ENCODE data around the gene ATP13A3.
"Not testable (repeated sequence)": the region's sequence is repeated elsewhere in the genome, so short reads cannot be mapped to it uniquely, and the experiment has no call there.

Gene ATP13A3

DNA sequence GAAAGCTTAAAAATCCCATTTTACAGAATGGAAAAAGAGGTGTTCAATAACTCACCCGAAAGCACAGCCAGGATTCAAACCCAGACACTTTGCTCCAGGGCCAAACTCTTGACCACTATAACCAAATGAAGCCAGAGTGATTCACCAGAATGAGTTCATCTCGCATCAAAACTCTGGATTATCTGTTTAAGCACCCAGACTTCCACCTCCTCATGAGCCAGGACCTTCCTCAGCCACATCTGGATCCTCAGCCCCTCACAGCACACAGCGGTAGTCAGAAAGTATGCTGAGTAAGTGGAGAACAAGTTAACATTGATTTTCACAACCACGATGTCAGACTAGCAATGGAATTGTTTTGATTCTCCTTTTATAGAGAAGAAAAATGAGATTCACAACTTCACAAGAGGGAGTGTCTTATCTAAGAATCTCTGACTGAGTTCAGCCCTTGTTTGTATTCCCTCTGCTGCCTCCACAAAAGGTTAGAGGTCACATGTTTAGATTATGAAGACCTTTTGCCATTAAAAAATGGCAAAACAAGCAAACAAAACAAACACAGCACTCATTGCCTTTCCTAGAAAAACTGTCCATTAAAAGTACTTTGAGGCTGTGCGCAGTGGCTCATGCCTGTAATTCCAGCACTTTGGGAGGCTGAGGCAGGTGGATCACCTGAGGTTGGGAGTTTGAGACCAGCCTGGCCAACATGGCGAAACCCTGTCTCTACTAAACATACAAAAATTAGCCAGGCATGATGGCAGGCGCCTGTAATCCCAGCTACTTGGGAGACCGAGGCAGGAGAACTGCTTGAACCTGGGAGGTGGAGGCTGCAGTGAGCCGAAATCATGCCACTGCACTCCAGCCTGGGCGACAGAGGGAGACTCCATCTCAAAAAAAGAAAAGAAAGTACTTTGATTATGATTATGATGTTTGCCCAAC, 7.5 kb upstream of the ATP13A3 start:
- H3K9me3 Mint-ChIP-seq; H3K4me3 Mint-ChIP-seq; H3K36me3 Mint-ChIP-seq (ENCODE audit: insufficient read depth); ATAC-seq (replicated peaks; ENCODE audit: extremely low read depth, poor library complexity, severe bottlenecking); DNase-seq (ENCODE audit: low spot score in 2 of 2); H3K27me3 Mint-ChIP-seq; H3K27ac Mint-ChIP-seq (ENCODE audit: low read depth); H3K4me1 Mint-ChIP-seq: not testable (repeated sequence)

DNA sequence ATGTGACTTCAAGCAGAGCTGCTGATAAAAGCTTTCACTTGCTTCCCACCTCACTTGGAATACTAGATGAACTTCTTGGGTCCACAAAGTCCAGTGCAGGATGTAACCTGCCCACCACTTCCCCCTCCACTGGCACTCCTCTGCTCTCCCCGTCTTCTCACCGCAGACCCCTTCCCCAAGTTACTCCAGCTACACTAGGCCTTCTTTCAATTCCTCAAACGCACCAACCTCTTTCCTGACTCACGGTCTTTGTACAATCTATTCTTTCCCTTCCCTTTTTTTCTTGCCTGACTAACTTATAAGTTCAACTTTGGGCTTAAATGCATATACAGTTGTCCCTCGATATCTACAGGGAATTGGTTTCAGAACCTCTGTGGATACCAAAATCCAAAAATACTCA, 5.2 kb upstream of the ATP13A3 start:
- Mint-ChIP-seq H3K4me3 (no peak overlapping the region), H3K27ac (ENCODE audit: low read depth) (no peak overlapping the region), H3K4me1 (peaks cover 21% of the 10 kb centered on the region)

DNA sequence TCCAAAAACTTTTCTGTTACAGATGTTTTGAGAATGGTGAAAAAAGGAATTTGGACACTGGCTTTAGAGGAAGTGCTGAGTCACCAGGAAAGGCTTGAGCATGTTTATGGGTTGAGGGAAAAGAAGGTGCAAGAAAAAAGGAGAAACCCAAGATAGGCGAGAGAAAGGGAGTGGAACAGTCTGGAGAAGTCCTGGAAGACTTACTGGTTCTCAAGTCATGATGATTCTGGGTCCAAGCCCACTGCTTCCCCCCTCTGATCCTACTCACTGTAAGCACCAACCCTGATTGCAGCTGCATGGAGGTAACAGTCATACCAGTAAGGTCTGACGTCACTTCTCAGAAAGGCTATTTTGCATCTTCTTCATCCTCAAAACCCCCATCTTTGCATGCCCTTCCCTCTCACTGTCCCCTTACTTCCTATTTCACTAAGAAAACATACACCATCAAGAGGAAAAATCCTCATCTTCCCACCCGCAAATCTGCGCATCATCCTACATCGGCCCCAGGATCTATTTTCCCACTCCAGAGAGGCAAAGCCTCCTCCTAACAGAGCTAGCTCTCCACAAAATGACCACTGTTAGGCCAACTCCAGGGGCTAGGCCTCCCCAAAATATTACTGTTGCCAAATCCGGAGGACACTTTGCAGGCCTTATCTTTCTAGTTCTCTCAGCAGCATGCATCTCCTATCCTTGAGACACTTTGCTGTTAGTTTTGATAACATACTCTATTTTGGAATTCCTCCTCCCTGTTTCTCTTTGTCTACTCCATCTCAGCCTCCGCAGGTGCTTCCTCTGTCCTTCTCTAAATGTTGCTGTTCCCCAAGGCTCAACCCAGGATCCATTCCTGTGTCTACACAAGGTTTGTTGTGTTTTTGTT, 3.2 kb upstream of the ATP13A3 start:
- DNase-seq (ENCODE audit: low spot score in 2 of 2) (no peak), ATAC-seq (replicated peaks; ENCODE audit: extremely low read depth, poor library complexity, severe bottlenecking) (no peak)
- Mint-ChIP-seq H3K4me1 (peaks cover 32% of the 10 kb centered on the region), H3K27me3 (no peaks in the 10 kb centered on the region), H3K27ac (ENCODE audit: low read depth) (no peak overlapping the region), H3K9me3 (no peaks in the 10 kb centered on the region), H3K36me3 (ENCODE audit: insufficient read depth) (peaks cover 19% of the 10 kb centered on the region), H3K4me3 (no peak overlapping the region)

More for the DNA sequence above, 5.2 kb upstream of the ATP13A3 start:
- DNase-seq (ENCODE audit: low spot score in 2 of 2) (no peak), ATAC-seq (replicated peaks; ENCODE audit: extremely low read depth, poor library complexity, severe bottlenecking) (no peak)
- Mint-ChIP-seq H3K9me3 (no peaks in the 10 kb centered on the region), H3K27me3 (no peaks in the 10 kb centered on the region), H3K36me3 (ENCODE audit: insufficient read depth) (peaks cover 9% of the 10 kb centered on the region)

DNA sequence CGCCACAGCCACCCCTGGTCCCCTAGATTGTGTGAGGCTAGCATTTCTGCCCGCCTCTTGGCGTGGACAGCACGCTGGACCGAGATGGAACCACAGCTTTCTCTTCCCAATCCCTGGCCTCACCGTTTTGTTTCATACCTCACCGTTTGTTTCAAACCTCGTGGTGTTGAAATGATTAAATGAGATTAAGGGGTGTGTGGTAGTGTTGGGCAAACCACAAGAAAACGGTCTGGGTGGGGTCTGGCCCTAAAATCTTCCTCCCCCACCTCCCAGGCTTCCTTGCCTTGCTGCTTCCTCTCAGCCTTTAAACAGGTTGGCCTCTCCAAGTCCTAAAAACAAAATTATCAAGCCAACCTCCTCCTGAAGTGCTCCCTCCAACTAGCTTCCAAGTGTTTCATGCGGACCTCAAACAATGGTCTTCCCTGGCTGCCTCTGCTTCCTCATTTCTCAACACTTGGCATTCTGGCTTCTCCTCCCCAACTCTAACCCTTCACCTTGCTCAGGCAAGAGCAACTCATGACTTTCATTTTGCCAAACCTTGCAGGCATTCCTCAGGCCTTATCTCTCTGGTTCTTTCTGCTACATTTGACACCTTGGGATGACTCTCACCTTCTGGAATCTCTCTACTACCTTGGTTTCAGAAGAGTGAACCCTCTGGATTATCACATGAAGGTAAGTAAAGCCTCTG, 1.4 kb upstream of the ATP13A3 start:
- Mint-ChIP-seq H3K27ac (ENCODE audit: low read depth) (peak overlapping the region; percentile 76), H3K27me3 (no peaks in the 10 kb centered on the region), H3K36me3 (ENCODE audit: insufficient read depth) (peaks cover 19% of the 10 kb centered on the region), H3K9me3 (no peaks in the 10 kb centered on the region), H3K4me1 (peaks cover 33% of the 10 kb centered on the region), H3K4me3 (peak overlapping the region; percentile 76)
- no peak for ATAC-seq (replicated peaks; ENCODE audit: extremely low read depth, poor library complexity, severe bottlenecking)
- no peak for DNase-seq (ENCODE audit: low spot score in 2 of 2)

DNA sequence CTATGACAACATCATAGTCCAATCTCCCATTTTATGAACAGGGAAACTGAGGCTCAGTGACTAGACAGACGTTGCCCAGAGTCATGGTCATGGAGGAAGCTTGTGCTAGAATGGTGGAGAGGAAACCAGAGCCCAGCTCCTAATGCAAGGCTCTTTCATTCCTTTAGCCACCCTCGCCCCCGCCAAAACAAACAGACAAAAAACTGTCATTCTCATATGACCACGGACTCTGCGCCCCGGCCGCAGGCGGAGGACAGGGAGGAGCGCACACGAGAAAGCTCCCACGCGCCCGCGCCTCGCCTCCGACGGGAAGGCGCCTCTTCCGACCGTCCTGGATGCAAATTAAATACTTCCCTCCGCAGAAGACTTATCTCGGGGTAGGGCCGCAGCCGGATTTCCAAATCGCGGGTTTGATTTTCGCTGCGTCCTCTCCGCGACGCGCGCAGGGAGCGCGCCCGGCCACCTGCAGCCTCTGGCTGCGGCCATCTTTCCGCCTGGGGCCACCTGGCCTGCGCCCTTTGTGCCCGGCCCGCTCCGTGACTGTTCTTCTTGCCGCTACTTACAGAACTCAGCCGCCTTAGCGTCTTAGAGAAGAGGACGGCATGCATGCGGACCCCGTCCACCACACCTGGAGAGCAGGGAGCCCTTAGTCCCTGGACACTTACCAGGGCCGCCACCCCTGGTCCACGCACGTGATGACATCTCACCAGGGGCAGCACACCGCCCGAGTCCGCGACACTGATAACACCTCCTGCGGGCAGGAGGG, 670 bp upstream of the ATP13A3 start:
- Mint-ChIP-seq H3K4me3 (peak overlapping the region; percentile 76), H3K27me3 (no peaks in the 10 kb centered on the region), H3K27ac (ENCODE audit: low read depth) (peak overlapping the region; percentile 76), H3K4me1 (peaks cover 33% of the 10 kb centered on the region), H3K9me3 (no peaks in the 10 kb centered on the region), H3K36me3 (ENCODE audit: insufficient read depth) (peaks cover 22% of the 10 kb centered on the region)
- peak; percentile 8 for ATAC-seq (replicated peaks; ENCODE audit: extremely low read depth, poor library complexity, severe bottlenecking)
- DNase-seq (ENCODE audit: low spot score in 2 of 2), result peak; percentile 14 to 18

DNA sequence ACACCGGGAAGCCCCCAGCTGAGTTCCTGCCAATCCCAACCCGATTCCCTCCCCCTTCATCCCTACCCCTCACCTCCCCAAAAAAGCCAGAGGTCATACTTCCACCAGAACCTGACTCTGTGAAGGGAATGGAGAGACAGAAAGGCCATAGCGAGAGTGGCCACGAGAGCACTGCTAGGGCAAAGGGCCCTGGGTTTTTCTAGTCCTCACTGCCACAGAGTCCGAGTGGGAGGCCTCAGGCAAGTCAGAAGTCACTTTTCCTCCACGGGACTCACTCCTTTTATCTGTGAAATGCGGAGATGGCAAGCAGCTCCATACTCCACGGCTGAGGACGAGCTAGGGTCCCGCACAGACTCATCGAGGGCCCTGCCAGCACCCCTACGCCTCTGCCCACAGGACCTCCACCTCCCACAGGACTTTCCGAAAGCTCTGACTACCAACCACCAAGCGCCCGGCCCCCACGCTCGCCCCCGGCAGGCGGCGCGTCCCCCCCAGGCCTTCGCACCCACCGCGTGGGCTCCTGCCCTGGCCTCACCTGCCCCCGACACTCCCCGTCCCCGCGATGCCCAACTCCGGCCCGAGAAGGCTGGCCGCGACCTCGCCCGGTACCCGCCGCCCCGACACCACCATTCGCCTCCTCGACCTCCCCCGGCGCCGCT, 792 bp downstream of the ATP13A3 start:
- Mint-ChIP-seq H3K27me3 (no peaks in the 10 kb centered on the region), H3K36me3 (ENCODE audit: insufficient read depth) (peaks cover 25% of the 10 kb centered on the region), H3K4me1 (peaks cover 39% of the 10 kb centered on the region), H3K9me3 (no peaks in the 10 kb centered on the region), H3K4me3 (peak overlapping the region; percentile 76), H3K27ac (ENCODE audit: low read depth) (peak overlapping the region; percentile 87)
- DNase-seq (ENCODE audit: low spot score in 2 of 2) (peak; percentile 22 to 30), ATAC-seq (replicated peaks; ENCODE audit: extremely low read depth, poor library complexity, severe bottlenecking) (peak; percentile 25)

DNA sequence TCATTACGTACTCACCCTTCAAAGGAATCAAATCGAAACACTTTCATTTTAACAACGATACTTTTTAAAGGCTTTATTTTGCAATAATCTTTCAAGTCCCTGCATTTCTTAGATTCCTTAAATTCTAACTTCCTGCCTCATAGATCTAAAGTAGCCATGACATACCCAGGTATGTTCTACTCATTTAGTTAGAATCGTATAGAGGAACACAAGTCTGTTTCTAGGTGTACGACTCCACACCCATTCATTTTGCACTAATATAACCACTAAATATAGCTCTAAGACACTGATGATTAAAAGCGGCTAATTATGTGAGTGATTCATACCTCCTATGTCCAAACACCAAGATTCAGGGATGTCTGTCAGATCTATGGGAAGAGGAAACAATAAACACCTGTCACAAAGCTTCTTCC, 1.3 kb downstream of the ATP13A3 start:
- Mint-ChIP-seq H3K27me3 (no peaks in the 10 kb centered on the region), H3K4me3 (peak overlapping the region; percentile 76), H3K9me3 (no peaks in the 10 kb centered on the region), H3K4me1 (peaks cover 41% of the 10 kb centered on the region), H3K27ac (ENCODE audit: low read depth) (peak overlapping the region; percentile 87), H3K36me3 (ENCODE audit: insufficient read depth) (peaks cover 25% of the 10 kb centered on the region)
- DNase-seq (ENCODE audit: low spot score in 2 of 2) (no peak), ATAC-seq (replicated peaks; ENCODE audit: extremely low read depth, poor library complexity, severe bottlenecking) (no peak)

DNA sequence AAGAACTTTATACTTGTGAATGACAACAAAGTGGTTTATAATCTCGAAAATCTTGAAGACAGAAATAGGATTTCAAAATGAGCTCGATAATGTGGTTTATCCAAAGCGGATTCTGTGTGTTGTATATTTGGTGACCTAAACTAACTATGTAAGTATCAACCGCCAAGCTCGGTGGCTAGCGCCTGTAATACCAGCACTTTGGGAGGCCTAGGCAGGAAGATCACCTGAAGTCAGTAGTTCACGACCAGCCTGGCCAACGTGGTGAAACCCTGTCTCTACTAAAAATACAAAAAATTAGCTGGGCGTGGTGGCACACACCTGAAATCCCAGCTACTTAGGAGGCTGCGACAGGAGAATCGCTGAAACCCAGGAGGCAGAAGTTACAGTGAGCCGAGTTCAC, 2.2 kb downstream of the ATP13A3 start:
- no peak for DNase-seq (ENCODE audit: low spot score in 2 of 2)
- no peak for ATAC-seq (replicated peaks; ENCODE audit: extremely low read depth, poor library complexity, severe bottlenecking)
- H3K36me3 Mint-ChIP-seq (ENCODE audit: insufficient read depth), result peaks cover 27% of the 10 kb centered on the region
- H3K27ac Mint-ChIP-seq (ENCODE audit: low read depth), result peak overlapping the region; percentile 38
- peak overlapping the region; percentile 76 for H3K4me3 Mint-ChIP-seq
- H3K27me3 Mint-ChIP-seq, result no peaks in the 10 kb centered on the region
- no peaks in the 10 kb centered on the region for H3K9me3 Mint-ChIP-seq
- H3K4me1 Mint-ChIP-seq, result peaks cover 47% of the 10 kb centered on the region

DNA sequence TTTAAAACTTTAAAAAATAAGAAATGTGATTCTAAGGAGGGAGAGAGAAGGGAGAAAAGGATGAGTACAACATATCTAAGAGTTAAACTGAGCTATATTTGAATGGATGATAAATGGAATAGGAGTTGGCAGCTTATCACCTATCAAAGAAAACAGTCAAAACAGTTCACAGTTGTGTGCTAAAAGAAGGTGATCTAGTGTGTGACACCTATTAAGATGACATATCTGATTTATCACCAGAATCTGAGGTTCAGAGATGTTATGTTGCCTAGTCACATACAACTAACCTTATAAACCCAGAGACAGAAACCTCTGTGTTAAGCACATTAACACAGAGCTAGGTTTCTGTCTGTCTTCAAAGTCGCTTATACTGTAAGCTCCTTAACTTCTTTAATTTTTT, 3.0 kb downstream of the ATP13A3 start:
- no peak overlapping the region for H3K27ac Mint-ChIP-seq (ENCODE audit: low read depth)
- no peak overlapping the region for H3K4me3 Mint-ChIP-seq
- ATAC-seq (replicated peaks; ENCODE audit: extremely low read depth, poor library complexity, severe bottlenecking) (no peak), DNase-seq (ENCODE audit: low spot score in 2 of 2) (no peak)
- H3K4me1 Mint-ChIP-seq, result peaks cover 45% of the 10 kb centered on the region
- peaks cover 28% of the 10 kb centered on the region for H3K36me3 Mint-ChIP-seq (ENCODE audit: insufficient read depth)
- H3K27me3 Mint-ChIP-seq, result no peaks in the 10 kb centered on the region
- no peaks in the 10 kb centered on the region for H3K9me3 Mint-ChIP-seq

DNA sequence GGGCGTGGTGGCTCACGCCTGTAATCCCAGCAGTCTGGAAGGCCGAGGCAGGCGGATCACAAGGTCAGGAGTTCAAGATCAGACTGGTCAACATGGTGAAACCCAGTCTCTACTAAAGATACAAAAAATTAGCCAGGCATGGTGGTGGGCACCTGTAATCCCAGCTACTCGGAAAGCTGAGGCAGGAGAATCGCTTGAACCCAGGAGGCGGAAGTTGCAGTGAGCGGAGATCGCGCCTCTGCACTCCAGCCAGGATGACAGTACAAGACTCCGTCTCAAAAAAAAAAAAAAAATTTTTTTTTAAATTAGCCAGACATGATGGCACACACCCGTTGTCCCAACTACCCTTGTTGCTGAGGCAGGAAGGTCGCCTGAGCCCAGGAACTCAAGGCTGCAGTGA, 4.0 kb downstream of the ATP13A3 start:
- Mint-ChIP-seq H3K27ac (ENCODE audit: low read depth) (peak overlapping the region; percentile 50), H3K4me1 (peaks cover 35% of the 10 kb centered on the region), H3K36me3 (ENCODE audit: insufficient read depth) (peaks cover 25% of the 10 kb centered on the region)
- DNase-seq (ENCODE audit: low spot score in 2 of 2); H3K27me3 Mint-ChIP-seq; H3K4me3 Mint-ChIP-seq; H3K9me3 Mint-ChIP-seq; ATAC-seq (replicated peaks; ENCODE audit: extremely low read depth, poor library complexity, severe bottlenecking): not testable (repeated sequence)

DNA sequence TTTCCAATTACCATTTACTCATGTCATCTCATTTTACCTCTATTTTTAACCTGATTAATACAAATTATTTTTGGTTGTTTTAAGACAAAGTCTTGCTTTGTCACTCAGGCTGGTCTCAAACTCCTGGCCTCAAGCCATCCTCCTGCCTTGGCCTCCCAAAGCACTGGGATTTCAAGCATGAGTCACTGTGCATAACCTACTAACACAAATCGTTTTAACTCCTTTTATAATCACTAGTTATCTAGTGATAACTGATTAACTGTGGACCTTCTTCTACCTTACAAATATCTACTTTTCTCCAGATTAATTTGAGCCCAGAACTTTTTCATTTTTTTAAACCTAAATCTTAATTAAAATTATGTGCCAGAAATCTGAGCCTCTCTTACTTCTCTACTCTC, 4.6 kb downstream of the ATP13A3 start:
- H3K36me3 Mint-ChIP-seq (ENCODE audit: insufficient read depth), result peaks cover 20% of the 10 kb centered on the region
- H3K27me3 Mint-ChIP-seq, result no peaks in the 10 kb centered on the region
- H3K4me1 Mint-ChIP-seq, result peaks cover 29% of the 10 kb centered on the region
- ATAC-seq (replicated peaks; ENCODE audit: extremely low read depth, poor library complexity, severe bottlenecking) (no peak), DNase-seq (ENCODE audit: low spot score in 2 of 2) (no peak)
- no peak overlapping the region for H3K4me3 Mint-ChIP-seq
- H3K27ac Mint-ChIP-seq (ENCODE audit: low read depth), result peak overlapping the region; percentile 50
- no peaks in the 10 kb centered on the region for H3K9me3 Mint-ChIP-seq
